ENCODE measurements around the gene LAMC3.
"Not testable (repeated sequence)": the region's sequence is repeated elsewhere in the genome, so short reads cannot be mapped to it uniquely, and the experiment has no call there.

The LAMC3 gene

DNA sequence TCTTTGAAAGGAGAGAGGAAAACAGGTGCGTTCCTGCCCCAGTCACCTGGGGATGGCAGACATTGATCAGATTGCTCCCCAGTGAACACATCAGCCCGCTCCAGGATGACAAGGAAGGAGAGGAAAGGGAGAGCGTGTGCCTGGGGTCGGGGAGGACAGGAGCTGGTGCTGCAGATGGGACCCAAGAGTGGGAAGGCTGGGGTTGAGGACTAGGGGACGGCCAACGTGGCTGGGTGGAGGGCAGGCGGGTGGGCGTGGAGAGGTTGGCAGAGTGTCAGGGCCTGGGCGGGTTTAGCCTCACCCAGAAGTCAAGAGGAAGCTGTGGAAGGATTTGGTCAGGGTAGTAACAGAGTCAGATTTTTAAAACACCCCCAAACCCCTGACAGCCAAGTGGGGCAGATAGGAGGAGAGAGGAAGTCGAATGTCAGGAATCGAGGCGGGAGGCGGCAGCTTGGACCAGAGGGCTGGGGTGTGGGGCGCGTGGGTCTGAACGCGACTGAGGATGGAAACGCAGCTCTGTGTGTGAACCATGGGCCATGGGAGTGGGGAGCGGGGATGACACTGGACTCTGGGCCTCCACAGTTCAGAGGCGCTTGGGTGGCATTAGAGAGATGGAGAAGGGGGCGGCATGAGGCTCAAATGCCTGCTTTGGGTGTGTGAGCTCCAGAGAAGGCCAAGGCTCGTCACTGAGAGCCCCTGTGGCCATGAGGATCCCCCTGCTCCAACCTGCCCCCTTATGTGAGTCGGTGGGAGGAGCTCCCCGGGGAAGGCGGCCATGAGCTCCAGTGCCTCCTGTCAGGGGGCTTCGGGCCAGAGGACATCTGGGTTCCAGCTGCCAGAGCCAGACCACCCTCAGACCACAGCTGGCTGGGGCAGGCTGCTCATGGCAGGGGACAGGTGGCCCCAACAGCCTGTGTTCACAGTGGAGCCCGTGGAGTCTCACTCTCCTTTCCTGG lies 24.6 kb downstream of the LAMC3 start:
- H3K27me3 Mint-ChIP-seq (ENCODE audit: low read depth) = peaks cover 9% of the 10 kb centered on the region
- H3K4me1 Mint-ChIP-seq = peaks cover 12% of the 10 kb centered on the region
- H3K27ac Mint-ChIP-seq = no peak overlapping the region
- H3K4me3 Mint-ChIP-seq = no peak overlapping the region
- H3K9me3 Mint-ChIP-seq = no peaks in the 10 kb centered on the region
- no peaks in the 10 kb centered on the region for H3K36me3 Mint-ChIP-seq (ENCODE audit: low read depth)
- TF ChIP-seq, protein P1, sequence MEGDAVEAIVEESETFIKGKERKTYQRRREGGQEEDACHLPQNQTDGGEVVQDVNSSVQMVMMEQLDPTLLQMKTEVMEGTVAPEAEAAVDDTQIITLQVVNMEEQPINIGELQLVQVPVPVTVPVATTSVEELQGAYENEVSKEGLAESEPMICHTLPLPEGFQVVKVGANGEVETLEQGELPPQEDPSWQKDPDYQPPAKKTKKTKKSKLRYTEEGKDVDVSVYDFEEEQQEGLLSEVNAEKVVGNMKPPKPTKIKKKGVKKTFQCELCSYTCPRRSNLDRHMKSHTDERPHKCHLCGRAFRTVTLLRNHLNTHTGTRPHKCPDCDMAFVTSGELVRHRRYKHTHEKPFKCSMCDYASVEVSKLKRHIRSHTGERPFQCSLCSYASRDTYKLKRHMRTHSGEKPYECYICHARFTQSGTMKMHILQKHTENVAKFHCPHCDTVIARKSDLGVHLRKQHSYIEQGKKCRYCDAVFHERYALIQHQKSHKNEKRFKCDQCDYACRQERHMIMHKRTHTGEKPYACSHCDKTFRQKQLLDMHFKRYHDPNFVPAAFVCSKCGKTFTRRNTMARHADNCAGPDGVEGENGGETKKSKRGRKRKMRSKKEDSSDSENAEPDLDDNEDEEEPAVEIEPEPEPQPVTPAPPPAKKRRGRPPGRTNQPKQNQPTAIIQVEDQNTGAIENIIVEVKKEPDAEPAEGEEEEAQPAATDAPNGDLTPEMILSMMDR (IDR thresholded peaks at IDR 0.05; ENCODE audit: unreplicated experiment in 3 of 3) = no peak

DNA sequence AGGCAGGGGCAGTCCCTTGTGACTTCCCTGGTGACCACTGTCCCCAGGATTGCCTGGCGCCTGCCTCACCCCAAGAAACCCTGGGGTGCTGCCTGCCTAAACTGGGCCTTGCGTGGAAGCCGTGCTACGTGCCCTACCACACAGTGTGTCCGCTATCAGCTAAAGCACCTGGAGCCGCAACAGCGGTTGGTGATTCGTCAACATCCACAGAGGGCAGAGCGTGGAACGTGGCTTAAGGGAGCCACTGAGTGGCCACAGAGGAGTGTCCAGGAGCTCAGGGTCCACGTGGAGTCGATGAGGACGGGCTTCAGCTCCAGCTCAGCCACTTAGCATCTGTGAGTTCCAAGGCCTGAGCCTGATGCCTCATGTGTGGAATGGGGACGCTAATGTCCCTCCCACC lies 25.3 kb downstream of the LAMC3 start:
- peaks cover 12% of the 10 kb centered on the region for H3K4me1 Mint-ChIP-seq
- no peak overlapping the region for H3K27ac Mint-ChIP-seq
- H3K27me3 Mint-ChIP-seq (ENCODE audit: low read depth) = peaks cover 9% of the 10 kb centered on the region
- H3K9me3 Mint-ChIP-seq = no peaks in the 10 kb centered on the region
- H3K4me3 Mint-ChIP-seq = no peak overlapping the region
- TF ChIP-seq, protein P1 (IDR thresholded peaks at IDR 0.05; ENCODE audit: unreplicated experiment in 3 of 3) = no peak
- H3K36me3 Mint-ChIP-seq (ENCODE audit: low read depth) = no peaks in the 10 kb centered on the region

DNA sequence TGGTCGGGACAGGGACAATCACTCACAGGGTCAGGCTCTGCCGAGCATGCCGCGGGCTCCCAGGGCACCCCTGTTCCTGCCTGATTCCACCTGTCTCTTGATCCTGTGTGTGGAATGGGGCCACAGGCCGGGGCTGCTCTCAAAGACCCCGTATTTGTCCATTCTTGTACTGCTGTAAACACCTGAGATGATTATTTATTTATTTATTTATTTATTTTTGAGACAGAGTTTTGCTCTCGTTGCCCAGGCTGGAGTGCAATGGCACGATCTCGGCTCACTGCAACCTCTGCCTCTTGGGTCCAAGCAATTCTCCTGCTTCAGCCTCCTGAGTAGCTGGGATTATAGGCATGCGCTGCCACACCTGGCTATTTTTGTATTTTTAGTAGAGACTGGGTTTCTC lies 25.8 kb downstream of the LAMC3 start:
- not testable (repeated sequence) for H3K36me3 Mint-ChIP-seq (ENCODE audit: low read depth); H3K27me3 Mint-ChIP-seq (ENCODE audit: low read depth); H3K27ac Mint-ChIP-seq; H3K9me3 Mint-ChIP-seq; H3K4me3 Mint-ChIP-seq
- H3K4me1 Mint-ChIP-seq = peaks cover 12% of the 10 kb centered on the region

DNA sequence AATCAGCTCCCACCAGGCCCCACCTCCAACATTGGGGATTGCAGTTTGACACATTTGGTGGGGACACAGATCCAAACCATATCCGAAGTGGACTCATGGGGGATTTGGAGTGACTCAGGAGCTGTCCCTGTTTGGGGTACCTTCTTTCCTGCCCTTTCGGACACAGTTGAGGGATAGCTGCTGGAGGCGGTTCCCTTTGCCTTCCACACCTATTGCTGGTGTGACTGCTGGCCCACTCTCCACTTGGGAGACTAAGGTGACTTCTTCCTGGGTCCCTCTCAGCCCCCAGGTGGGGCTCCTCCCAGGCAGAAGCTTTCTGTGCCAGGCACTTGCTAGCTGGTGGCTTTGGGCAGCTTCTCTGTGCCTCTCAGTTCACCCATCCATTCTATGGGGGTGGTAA lies 26.6 kb downstream of the LAMC3 start:
- Mint-ChIP-seq H3K36me3 (ENCODE audit: low read depth) (no peaks in the 10 kb centered on the region), H3K9me3 (no peaks in the 10 kb centered on the region), H3K4me1 (peaks cover 12% of the 10 kb centered on the region), H3K27ac (no peak overlapping the region), H3K4me3 (no peak overlapping the region), H3K27me3 (ENCODE audit: low read depth) (peaks cover 14% of the 10 kb centered on the region)
- TF ChIP-seq, protein P1 (IDR thresholded peaks at IDR 0.05; ENCODE audit: unreplicated experiment in 3 of 3) = no peak

DNA sequence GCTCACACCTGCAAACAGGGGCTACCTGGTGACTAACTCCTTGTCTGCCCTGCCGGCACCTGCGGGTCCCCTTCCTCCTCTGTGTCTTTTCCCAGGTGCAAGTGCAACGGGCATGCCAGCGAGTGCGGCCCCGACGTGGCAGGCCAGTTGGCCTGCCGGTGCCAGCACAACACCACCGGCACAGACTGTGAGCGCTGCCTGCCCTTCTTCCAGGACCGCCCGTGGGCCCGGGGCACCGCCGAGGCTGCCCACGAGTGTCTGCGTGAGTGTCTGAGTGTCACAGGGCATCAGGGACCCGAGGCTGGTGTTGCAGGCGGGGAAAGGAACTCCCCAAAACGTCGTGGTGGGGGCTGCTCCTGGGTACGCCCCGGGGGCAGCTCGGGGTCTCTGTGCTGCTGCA lies 27.1 kb downstream of the LAMC3 start:
- Mint-ChIP-seq H3K27ac (no peak overlapping the region), H3K27me3 (ENCODE audit: low read depth) (peaks cover 19% of the 10 kb centered on the region), H3K36me3 (ENCODE audit: low read depth) (no peaks in the 10 kb centered on the region), H3K9me3 (no peaks in the 10 kb centered on the region), H3K4me1 (peaks cover 12% of the 10 kb centered on the region), H3K4me3 (no peak overlapping the region)
- TF ChIP-seq, protein P1 (IDR thresholded peaks at IDR 0.05; ENCODE audit: unreplicated experiment in 3 of 3) = no peak

DNA sequence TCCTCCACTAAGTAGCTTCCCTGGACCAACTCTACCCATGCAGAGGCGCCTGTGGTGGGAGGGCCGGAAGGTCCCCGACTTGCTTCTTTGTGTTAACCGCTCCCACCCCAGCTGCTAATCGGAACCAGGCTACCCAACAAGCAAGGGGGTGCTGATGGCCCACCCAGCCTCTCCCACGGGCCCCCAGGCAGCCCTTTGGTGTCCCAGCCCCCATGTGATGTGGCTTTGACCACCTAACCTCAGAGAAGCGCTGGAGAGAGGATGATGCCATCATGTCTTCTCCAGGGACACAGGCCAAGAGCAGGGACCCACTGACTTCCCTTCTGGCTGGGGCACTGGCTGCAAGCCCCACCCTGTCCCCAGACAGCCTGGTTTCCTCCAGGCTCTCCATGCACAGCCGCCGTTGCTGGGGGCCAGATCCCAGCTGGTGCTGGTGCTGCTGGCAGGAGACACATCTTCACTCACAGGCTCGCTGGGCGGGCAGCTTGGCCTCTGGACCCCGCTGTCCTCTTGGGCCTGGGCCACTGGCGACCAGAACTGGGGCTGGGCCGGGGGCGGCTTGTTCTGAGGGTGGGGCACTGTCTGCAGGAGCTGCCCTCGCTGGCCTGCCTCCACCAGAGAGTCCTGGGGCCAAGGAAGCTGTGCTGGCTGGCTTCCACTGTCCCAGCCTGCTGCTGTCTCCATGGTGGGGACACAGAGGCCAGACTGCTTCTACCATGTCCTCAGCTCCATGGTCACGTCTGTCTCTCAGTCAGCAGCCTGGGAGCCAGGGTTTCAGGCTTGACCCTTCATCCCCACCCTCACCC lies 27.8 kb downstream of the LAMC3 start:
- Mint-ChIP-seq H3K27ac (peak overlapping the region; percentile 63 to 93 (median 80)), H3K27me3 (ENCODE audit: low read depth) (peaks cover 19% of the 10 kb centered on the region), H3K4me3 (no peak overlapping the region), H3K36me3 (ENCODE audit: low read depth) (no peaks in the 10 kb centered on the region), H3K4me1 (peaks cover 12% of the 10 kb centered on the region), H3K9me3 (no peaks in the 10 kb centered on the region)
- TF ChIP-seq, protein P1 (IDR thresholded peaks at IDR 0.05; ENCODE audit: unreplicated experiment in 3 of 3) = no peak

Data from nephron (organoid).